Measurements from ENCODE around the gene SELENOP.

GRCh38 chr5:42772265-42772993 lies 39.3 kb downstream of the SELENOP start:
- no peak for TF ChIP-seq POLR2A (IDR thresholded peaks at IDR 0.05; ENCODE audit: low read depth, low read length)
- no peak for TF ChIP-seq CTCF (IDR thresholded peaks at IDR 0.05; ENCODE audit: extremely low read depth in 1 of 2, insufficient read depth in 1 of 2, low read depth in 1 of 2, low read length in 2 of 2)
- no peak for TF ChIP-seq POLR2AphosphoS5 (IDR thresholded peaks at IDR 0.05; ENCODE audit: insufficient read depth, low read depth, low read length)
- no peak for TF ChIP-seq EZH2 (IDR thresholded peaks at IDR 0.05; ENCODE audit: borderline replicate concordance, low read depth, low read length, severe bottlenecking)

All from endothelial cell of umbilical vein (primary cell).